GM19324 (cell line): ENCODE measurements around the gene MFAP4.
"Not testable (repeated sequence)": the region's sequence is repeated elsewhere in the genome, so short reads cannot be mapped to it uniquely, and the experiment has no call there.

ENCODE experiments used
- ATAC-seq: cut with Tn5 transposase; IDR thresholded peaks from one replicate; pipeline ENCODE4 v1.9.1; 2021; ENCODE audit warnings: mild to moderate bottlenecking, moderate library complexity; ENCODE audit not compliant: unreplicated experiment, low FRiP score

MFAP4 gene

DNA sequence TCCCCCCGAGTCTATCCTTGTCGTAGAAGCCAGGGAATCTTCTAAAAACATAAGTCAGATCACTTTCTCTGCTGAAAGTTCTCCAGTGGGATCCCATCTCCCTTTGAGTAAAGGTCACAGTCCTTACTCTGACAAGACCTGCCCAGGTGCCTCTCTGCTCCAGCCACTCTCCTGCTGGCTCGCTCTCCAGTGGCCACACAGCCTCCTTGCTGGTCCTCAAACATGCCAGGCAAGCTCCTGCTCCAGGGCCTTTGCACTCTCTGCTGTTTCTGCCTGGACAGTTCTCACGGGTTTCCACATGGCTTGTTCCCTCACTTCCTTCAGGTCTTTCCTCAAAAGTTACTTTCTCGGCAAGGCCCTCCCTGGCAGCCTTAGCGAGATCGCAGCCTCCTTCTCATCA lies 27.8 kb downstream of the MFAP4 start:
- ATAC-seq = no peak

DNA sequence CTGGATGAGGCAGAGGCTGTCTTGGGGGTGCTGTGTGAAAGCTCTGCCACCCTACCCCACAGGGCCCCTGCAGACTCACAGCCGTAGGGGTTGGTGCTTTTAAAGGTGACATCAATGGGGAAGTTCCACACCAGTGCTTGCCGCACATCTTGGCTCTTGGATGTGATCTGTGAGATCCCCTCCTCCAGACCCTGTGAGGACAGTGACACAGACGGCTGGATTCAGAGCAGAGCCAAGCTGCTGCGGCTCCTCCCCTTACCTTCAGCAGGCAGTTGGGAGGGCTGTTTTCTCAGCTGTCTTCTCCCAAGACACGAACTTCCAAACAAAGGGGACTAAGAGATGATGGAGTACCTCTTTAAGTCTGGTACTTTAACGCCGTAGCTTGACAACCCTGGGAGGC lies 29.2 kb downstream of the MFAP4 start:
- ATAC-seq = no peak

DNA sequence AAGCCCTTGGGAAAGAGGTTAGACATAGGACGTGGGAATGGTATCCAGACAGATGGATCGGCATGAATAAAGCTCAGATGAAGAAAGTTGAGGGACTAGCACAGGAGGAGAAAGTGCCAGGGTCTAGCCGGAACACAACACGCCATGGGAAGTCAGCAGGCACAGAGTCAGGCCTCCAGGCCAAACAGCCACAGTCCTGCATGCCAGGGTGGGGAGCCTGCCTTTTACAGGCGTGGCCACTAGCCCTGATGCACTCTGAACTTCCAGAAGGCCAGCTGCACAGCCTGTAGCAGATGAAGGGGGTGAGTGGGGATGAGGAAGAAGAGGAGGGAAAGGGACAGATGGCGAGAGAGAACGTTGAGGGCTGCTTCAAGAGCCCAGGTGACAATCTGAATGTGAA lies 29.6 kb downstream of the MFAP4 start:
- no peak for ATAC-seq

DNA sequence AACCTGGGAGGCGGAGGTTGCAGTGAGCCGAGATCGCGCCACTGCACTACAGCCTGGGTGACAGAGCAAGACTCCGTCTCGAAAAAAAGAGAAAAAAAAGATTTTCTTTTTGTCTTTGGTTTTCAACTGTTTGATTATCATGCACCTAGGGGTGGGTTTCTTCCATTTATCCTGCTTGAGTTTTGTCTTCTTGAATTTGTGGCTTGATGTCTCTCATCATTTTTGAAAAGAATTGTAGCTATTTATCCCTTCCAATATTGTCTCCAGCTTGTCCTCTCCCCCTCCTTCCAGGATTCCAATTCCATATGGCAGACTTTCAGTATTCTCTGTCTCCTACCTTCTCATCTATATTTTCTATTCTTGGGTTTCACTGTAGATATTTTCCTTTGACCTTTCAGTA lies 32.2 kb downstream of the MFAP4 start:
- ATAC-seq = no peak

DNA sequence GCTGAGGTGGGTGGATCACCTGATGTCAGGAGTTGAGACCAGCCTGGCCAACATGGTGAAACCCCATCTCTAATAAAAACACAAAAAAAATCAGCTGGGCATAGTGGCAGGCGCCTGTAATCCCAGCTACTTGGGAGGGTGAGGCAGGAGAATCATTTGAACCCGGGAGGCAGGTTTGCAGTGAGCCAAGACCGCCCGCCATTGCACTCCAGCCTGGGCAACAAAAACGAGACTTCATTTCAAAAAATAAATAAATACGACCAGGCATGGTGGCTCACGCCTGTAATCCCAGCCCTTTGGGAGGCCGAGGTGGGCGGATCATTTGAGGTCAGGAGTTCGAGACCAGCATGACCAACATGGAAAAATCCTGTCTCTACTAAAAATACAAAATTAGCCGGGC lies 33.6 kb downstream of the MFAP4 start:
- ATAC-seq = not testable (repeated sequence)

DNA sequence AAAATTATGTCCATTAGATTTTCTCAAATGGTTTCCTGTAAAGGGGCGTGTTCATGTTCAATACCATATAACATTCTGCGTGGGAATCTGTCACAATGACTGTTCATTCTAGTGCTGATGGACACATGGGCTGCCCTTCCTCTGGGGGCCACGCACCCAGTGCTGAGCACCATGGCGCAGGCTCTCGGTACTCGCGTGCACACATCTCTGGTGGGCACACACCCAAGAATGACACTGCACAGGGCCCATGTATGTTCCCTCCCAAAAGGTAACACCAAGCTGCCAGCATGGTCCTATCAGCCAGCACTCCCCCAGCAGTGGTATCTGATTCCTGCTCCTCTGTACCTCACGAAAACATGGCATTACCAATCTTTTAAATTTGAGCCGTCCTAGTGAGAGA lies 38.2 kb downstream of the MFAP4 start:
- no peak for ATAC-seq

DNA sequence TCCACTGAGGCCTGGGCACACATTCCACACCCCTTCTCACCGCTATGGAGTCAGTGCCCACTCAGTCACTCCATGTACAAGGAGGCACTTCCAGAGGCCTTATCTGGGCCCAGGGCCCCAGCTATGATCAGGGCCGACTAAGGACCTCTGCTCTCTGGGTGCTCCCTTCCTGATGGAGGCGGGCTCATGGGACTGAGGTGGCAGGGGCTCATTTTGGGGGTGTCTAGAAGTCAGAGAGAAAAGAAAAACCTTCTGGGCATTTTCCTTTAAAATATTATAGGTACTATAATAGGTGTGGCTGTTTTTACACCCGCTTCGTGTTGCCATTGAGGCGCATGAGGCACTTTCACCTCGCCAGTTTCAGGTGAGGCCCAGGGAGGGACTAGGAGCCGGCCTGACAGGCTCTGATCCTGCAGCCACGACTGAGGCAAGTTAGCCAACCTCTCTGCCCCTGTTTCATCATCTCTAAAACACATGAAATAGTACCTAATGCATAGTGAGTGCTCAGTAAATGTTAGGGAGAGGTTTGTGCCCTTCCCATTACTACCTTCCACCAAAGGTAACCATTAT lies 38.8 kb downstream of the MFAP4 start:
- ATAC-seq = no peak

DNA sequence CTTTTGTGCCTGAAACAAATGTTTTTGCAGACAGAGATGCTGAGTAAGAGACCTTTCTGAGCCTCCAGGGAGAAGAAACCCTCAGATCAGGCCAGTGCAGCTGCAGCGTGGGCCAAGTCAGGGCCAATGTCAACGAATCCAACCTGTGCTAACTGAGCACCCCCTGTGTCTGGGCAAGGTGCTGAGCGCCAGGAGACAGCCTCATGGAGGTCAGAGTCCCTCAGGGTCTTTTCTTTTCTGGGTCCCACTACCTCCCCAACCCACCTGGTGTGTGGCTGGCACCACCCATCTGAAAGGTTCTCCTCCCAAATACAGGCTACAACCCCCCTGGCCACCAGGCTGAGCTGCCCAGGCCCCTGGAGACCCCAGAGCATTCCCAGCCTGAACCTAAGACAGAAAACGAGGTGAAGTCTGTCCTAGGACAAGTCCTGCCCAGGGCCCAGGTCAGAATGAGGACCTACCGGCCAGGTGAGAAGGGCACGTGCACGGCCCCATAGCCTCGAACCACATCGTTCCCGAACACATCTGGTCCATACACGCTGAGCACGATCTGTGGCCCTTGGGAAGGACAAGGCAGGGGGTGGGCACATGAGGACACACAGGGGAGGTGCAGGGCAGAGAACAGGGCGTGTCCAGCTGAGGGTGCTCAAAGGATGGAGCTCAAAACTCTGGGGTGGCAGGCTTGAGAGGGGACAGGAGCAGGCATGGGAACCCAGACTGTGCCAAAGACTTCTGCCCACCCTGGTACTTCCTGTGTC lies 39.5 kb downstream of the MFAP4 start:
- ATAC-seq = no peak

DNA sequence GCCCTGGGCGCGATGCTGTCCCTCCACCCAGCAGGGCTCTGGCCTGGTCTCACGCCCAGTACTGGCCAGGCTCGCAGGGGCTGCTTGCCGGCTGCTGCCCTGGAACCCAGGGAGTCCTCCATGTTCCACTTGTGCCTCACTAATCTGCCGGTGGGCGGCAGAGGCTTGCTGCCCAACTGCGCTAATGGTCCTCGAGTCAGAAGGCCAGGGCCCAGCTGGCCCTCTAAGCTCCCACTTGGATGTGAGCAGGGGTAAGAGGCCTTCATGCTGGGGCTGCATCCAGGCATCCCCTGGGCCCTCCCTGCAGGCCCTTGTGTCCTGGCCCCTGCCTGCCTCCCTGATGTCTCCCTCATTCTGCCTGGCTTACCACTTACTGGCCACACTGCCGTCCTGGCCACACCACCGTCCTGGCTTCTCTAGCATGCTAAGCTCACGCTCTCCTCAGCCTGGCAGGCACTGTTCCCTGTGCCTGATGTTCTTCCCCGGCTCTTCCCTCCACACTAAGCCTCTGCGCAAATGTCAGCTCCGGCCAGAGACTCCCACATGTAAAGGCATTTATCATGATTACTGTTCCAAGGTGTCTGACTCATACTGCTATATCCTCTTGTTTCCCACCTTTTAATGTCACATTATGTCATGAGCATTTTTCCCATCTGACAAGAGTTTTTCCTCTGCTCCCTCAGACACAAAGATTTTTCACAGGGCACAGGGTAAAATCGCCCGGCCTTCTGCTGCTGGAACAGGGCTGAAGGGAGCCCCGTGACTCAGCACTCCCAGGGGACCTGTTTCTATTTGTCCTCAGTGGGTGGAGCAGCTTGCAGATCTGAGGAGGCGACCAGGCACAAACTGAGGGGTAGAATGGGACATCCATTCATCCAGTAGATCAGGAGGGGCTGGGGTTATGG lies 40.4 kb downstream of the MFAP4 start:
- ATAC-seq = no peak

DNA sequence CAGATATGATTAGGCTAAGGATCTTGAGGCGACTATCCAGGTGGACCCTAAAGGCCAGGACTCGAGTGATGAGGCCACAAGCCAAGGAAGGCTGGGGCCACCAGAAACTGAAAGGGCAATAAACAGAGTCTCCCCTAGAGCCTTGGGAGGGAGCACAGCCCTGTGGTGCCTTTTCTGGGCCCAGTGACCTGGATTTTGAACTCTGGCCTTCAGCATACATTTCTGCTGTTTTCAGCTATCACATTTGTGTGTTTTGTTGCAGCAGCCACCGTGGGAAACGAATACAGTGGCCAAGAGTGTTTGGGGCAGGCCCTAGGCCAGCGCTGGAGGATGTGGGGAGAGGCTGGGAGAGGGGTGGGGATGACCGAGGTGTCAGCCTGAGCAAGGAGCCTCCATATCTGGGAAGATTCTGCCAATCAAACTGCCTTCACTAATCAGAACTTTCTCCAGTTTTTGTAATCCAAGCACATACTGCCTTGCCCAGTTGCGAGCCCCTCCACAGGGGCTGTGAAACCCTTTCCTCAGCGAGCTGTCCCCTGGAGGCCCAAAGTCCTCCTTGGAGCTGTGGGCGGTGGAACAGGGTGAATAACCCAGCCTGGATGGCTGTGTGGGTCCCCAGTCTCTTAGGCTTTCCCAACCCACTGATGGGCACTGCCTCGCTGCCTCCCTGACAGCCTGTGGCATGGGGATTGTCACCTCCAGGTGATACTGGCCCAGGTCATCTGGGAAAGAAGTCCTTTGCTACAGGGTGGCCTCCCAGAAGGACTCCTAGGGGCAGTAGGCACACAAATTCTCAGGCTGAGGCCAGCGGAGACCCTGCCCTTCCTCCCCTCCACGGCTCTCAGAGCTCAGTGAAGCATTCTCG lies 41.3 kb downstream of the MFAP4 start:
- no peak for ATAC-seq

DNA sequence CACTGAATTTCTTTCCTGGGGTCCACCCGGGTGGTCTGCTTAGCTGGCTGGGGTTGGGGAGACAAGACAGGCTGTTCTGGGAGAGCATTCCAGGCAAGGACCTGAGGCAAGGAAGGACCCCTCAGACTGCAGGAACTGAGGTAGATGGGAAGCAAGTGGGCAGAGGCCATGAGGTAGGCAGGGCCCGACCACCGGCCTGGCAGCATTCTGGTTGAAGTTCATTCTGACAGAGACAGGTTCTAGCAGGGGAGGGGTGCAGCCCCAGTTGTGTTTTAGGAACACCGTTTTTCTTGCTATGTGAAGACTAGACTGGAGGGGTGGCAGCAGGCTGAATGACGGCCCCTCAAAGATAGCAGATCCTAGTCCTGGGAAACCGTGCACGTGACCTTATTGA lies 41.9 kb downstream of the MFAP4 start:
- no peak for ATAC-seq

DNA sequence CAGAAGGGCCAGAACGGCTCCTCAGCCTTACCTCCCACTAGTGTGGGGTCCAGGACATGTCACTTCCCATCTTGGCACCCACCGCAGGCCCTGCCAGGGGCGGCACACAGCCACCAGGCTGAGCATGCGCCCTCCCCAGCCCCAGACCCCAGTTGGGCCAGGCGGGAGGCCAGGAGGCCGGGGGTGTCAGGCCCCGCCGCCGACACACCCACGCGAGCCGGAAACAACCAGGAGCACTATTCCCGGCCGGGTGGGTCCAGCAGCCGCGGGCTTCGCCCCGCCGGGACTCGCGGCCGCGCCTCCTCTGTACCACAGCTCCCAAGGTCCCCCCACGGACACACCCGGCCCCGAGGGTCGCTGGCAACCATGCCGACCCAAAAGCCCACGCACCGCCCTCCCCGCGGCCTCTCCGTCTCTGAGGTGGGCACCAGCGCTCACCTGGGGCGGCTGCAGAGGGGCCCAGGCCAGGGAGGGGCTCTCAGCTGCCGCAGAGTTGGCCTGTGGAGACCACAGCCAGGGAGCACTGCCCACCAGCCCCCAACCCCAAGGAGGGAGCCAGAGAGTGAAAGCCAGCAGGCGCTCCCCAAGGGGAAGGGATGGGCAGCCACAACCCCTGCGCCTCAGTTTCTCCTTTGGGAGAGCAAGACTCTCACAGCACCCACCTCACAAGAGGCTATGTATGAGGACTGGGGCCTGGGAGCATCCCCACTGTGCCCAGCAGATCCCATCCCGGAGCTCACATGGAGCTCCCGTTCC lies 42.5 kb downstream of the MFAP4 start:
- no peak for ATAC-seq

DNA sequence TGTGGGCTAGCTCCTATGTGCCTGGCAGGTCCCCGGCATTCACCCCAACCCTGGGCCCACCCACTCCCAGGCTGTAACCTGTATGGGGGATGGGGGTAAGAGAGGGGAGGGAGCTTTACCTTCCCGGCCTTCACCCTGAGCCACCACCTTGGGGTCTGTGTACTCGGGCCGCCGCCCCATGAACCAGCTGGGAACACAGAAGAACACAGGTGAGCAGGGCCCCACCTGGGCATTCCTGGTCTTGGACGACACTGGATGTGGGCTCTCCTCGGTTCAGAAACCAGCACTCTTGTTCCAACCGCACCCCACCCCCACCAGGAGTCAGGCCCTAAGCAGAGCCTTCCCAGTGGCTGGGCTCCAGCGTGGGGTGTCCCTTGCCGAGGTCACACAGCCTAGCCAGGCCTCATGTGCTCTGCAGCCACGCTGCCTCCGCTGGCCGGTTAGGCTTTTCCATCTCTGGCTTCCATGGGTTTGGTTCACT lies 43.3 kb downstream of the MFAP4 start:
- no peak for ATAC-seq

DNA sequence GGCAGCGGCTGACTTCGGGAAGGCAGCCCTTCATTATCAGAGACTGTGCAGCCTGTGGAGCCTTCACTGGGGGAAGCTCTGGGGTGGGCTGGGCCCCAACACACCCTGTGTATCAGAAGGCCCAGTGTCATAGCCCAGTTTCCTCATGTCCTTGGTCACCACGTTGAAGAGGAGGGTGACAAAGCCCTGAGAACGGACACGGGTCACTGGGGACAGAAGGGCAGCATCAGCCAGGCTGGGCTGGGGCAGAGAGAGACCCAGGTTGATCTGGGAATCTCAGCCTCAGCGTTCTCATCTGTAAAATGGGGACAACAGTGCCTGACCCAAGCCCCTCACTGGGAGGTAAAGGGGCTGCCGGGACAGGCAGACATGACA lies 43.7 kb downstream of the MFAP4 start:
- no peak for ATAC-seq

DNA sequence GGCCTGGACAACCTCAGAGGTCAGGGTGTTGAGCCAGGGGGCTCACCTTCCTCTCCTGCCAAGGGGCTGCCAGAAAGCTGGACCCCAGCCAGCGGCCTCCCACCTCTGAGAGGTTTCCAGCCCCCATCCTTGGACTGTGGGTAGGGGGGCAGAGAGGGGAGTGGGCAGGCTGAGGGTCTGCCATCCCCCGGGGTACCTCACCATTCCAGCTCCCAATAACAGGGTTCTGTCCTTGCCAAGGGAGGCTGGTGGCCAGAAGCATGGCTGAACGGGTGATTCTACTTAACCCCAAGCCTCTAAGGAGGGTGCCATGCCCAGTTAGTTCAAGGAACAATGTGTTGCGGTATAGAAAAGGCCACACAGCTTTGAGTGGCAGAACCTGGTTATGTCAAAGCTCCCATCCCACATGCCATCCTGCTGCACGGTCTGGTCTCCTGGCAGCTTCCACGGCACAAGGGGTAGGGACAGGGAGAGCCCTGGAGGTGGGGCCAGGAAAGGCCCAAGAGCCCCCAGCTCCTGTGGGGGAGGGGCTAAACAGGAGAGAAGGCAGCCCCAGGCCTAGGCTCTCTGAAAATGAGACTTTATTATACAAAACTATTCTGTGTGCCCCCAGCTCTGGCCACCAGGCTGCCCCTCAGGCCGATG lies 44.3 kb downstream of the MFAP4 start:
- no peak for ATAC-seq

DNA sequence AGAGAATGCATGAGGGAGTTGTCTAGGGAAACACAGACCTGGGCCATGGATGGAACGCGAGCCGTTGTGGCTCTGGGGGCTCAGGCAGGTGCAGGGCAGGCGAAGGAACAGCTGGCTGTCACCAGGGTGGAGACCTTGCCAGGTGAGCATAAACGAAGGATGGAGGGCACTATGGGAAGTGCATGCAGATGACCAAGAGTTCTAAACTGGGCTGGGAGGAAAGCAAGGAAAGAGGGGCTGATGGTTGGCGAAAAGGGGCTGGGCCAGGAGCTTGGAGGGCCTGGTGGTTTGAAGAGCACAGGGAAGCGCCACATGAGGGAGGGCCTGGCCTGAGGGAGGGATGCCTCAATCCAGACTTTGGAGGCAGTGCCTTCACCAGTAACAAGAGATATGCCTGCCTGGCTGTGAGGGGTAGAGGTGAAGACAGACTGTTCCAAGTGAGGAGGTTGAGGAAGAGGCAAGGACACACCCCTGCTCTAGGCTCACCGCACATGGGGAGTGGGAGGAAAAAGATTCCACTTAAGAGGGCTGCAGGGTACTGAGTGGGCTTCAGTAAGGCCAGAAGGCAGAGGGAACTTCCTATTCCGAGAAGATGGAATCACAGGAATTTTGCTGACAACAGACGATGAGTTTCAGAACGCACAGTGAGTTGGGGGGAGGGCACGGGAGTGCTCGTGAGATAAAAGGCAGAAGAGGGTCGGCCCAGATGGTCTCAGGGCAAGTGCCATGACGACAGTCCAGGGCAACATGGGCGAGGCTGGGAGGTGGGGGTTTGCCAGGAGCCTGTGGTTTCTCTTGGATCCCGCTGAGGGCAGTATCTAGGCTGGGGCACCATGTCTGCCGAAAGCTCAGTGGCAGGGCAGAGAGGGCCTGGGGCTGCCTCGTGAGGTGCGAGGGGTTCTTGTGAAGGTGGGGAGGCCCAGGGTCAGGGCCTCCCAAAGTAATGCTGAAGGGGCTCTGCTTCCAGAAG lies 45.1 kb downstream of the MFAP4 start:
- no peak for ATAC-seq

DNA sequence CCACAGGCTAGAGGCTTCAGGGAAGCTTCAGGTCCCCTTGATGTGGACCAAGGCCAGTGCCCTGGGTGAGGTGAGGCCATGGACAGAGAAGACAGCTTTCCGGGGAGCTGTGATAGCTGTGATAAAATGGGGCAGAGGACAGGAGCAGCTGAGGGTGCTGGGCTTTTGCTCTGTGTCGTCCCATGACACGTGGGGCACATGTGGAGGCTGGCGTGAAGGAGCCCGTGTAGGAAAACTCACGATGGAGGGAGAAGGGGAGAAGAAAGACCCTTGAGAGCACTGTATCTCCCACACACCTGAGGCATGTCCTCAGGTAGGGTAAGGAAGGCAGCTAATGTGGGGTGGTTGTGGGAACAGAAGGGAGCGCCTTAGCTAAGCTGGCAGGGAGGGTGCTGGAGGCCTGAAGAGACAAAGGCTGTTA lies 45.8 kb downstream of the MFAP4 start:
- ATAC-seq = no peak

DNA sequence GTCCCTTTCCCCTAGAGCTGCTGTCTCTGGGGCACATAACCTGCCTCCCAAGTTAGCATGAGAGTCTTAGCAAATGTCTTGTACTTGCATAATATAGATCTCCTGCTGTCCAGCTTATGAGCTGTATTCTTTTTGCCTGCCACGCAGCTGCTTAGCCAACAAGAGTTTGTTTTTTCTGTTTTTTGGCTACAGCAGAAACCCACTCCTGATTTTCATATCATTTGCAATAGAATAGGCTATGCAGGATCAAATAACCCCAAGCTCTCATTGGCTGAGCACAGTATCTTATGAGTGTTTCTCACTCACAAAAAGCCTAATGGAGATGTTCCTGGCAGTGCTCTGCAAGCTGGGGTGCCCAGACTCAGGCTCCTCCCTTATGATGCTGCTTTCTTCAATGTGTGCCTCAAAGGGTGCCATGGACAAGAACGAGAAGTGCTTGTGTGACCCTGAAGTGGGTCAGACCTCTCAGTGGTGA lies 47.6 kb downstream of the MFAP4 start:
- ATAC-seq = no peak
